Adrenal gland (tissue), 19 donors: ENCODE results near the gene UBE2E3. TPM values are rescaled to one million over a fixed set of nuclear protein-coding genes. Genes with fewer than 3 reads are reported as not detected.

Source experiments
- DNase-seq, 7 donors: peaks; one replicate each; pipeline ENCODE4 v3.0.0-alpha.2; 2019 to 2020
- H3K27ac ChIP-seq, 5 donors: fragments of 200-600 bp; sonication (generic) in 4 of 5; 1 replicate in 3 of 5; 2 replicates in 2 of 5; pipeline versions ENCODE4 v1.5.1 to v1.8.0; 2016 to 2020; ENCODE audit warnings: mild to moderate bottlenecking in 1 of 5
- H3K27me3 ChIP-seq: fragments of 200-600 bp; 2 replicates; pipeline ENCODE4 v1.8.0; 2021
- H3K36me3 ChIP-seq, 2 donors: fragments of 200-600 bp; replicated peaks in 1 of 2; 1 replicate in 1 of 2; 2 replicates in 1 of 2; pipeline versions ENCODE4 v1.5.1 to v1.8.0; 2018 to 2022
- H3K4me1 ChIP-seq, 2 donors: fragments of 200-600 bp; replicated peaks in 1 of 2; 1 replicate in 1 of 2; 2 replicates in 1 of 2; pipeline versions ENCODE4 v1.5.1 to v1.8.0; 2018 to 2021
- H3K4me3 ChIP-seq, 4 donors: fragments of 200-600 bp; sonication (generic) in 3 of 4; one replicate each; pipeline ENCODE4 v1.5.1; 2016 to 2018
- H3K9me3 ChIP-seq, 3 donors: fragments of 200-600 bp; sonication (generic) in 1 of 3; replicated peaks in 1 of 3; 1 replicate in 2 of 3; 2 replicates in 1 of 3; pipeline versions ENCODE4 v1.5.1 to v1.8.0; 2016 to 2021
- CTCF ChIP-seq, 6 experiments: fragments of 450-650 bp in 4 of 6; fragments of 200-600 bp in 2 of 6; sonication (generic) in 1 of 6; IDR thresholded peaks; 1 replicate in 5 of 6; 2 replicates in 1 of 6; pipeline versions ENCODE4 v1.5.1 to v1.8.0; 2016 to 2021; ENCODE audit warnings: antibody characterized with exemption in 6 of 6, mild to moderate bottlenecking in 2 of 6, moderate library complexity in 1 of 6
- POLR2A ChIP-seq, 2 donors: fragments of 450-650 bp; IDR thresholded peaks; one replicate each; pipeline ENCODE4 v1.6.1; 2017; ENCODE audit warnings: antibody characterized with exemption in 2 of 2, mild to moderate bottlenecking in 2 of 2, moderate library complexity in 1 of 2
- WGBS, 4 donors: extraction: QIAGEN DNeasy Blood & Tissue Kit in 2 of 4; methylation state at CpG; one replicate each; pipeline versions ENCODE4 v1.1.5 to v1.1.7; 2013 to 2017; 5-methylcytosine and 5-hydroxymethylcytosine counted together
- intact Hi-C, 2 donors: fragments of 100-400 bp; cut with DNase I; formaldehyde crosslinking; loops; one replicate each; pipeline versions ENCODE4 v1.14.1 to v1.15.0; 2022 to 2023
- long read RNA-seq, 10 donors: library from polyadenylated mRNA in 3 of 10; unstranded in 2 of 10; stranded (forward) in 1 of 10; transcript quantifications; one replicate each; pipeline ENCODE4 v2.0.0 and lab custom pipeline, GENCODE V29; 2021 to 2026
- polyA plus RNA-seq, 3 donors: library from polyadenylated mRNA; stranded (reverse); fragments of 200-250 nt in 2 of 3; fragments of 350-450 nt in 1 of 3; fragmentation: Illumina TruSeq in 1 of 3; extraction: RNeasy Lipid Tissue Mini Kit (QIAGEN cat#74804) in 1 of 3; gene quantifications; one replicate each; pipeline ENCODE4 v1.2.3, GENCODE V29; 2013 to 2014
- total RNA-seq, 9 donors: library from RNA; depleted of rRNA in 4 of 9; stranded (reverse); fragments of >200 nt in 4 of 9; fragments of 120-200 nt in 1 of 9; fragmentation: NEBNext Ultra II Directional in 1 of 9; extraction: Animal tissue kit (Norgen Biotek cat#: 25700) in 1 of 9; gene quantifications; one replicate each; pipeline versions ENCODE4 v1.1.0 to v1.2.4, GENCODE V29; 2013 to 2023
- donor health status: healthy with polysubstance abuse.
- donor health status: Bipolar disorder and iron deficiency.
- donor health status: DM: yes; HTN: yes; CAD: no.
- donor health status: DM: no; HTN: no; CAD: no.
- donor health status: DM: no; HTN: no; CAD: no.
- donor health status: DM: yes; HTN: yes; CAD: no.

UBE2E3 gene
- total RNA-seq (10 to 100 TPM; 30.8 to 87.1 (median 51.0) TPM), polyA plus RNA-seq (10 to 100 TPM; 31.4 to 84.8 (median 35.4) TPM)
- long read RNA-seq, donor 1, transcript UBE2E3-202 (6 exons, 1,570 nt) = major isoform, 14 of 29 reads
- long read RNA-seq, donor 1, partial matches to known transcripts = 13 of 29 reads
- long read RNA-seq, donor 1, other reads (novel, unspliced or antisense) = 0 of 29 reads
- long read RNA-seq, donor 2, transcript UBE2E3-202 (6 exons, 1,570 nt) = major isoform, 10 of 28 reads
- long read RNA-seq, donor 2, partial matches to known transcripts = 16 of 28 reads
- long read RNA-seq, donor 2, other reads (novel, unspliced or antisense) = 0 of 28 reads
- long read RNA-seq, donor 3, transcript UBE2E3-202 (6 exons, 1,570 nt) = major isoform, 17 of 26 reads
- long read RNA-seq, donor 3, partial matches to known transcripts = 9 of 26 reads
- long read RNA-seq, donor 3, other reads (novel, unspliced or antisense) = 0 of 26 reads
- long read RNA-seq, donor 4, transcript UBE2E3-202 (6 exons, 1,570 nt) = major isoform, 14 of 22 reads
- long read RNA-seq, donor 4, partial matches to known transcripts = 4 of 22 reads
- long read RNA-seq, donor 4, other reads (novel, unspliced or antisense) = 1 of 22 reads
- long read RNA-seq, donor 5, transcript UBE2E3-202 (6 exons, 1,570 nt) = major isoform, 77 of 88 reads
- long read RNA-seq, donor 5, partial matches to known transcripts = 2 of 88 reads
- long read RNA-seq, donor 5, other reads (novel, unspliced or antisense) = 8 of 88 reads
- long read RNA-seq, donor 6, partial matches to known transcripts = 0 of 4 reads
- long read RNA-seq, donor 6, other reads (novel, unspliced or antisense) = 1 of 4 reads
- long read RNA-seq, donor 7, transcript UBE2E3-202 (6 exons, 1,570 nt) = major isoform, 11 of 12 reads
- long read RNA-seq, donor 7, partial matches to known transcripts = 0 of 12 reads
- long read RNA-seq, donor 7, other reads (novel, unspliced or antisense) = 0 of 12 reads
- long read RNA-seq, donor 8, transcript UBE2E3-202 (6 exons, 1,570 nt) = major isoform, 29 of 46 reads
- long read RNA-seq, donor 8, partial matches to known transcripts = 14 of 46 reads
- long read RNA-seq, donor 8, other reads (novel, unspliced or antisense) = 0 of 46 reads
- long read RNA-seq, donor 9, transcript UBE2E3-202 (6 exons, 1,570 nt) = major isoform, 14 of 29 reads
- long read RNA-seq, donor 9, partial matches to known transcripts = 14 of 29 reads
- long read RNA-seq, donor 9, other reads (novel, unspliced or antisense) = 0 of 29 reads
- long read RNA-seq, donor 10, transcript UBE2E3-202 (6 exons, 1,570 nt) = major isoform, 13 of 19 reads
- long read RNA-seq, donor 10, partial matches to known transcripts = 5 of 19 reads
- long read RNA-seq, donor 10, other reads (novel, unspliced or antisense) = 0 of 19 reads

- TF ChIP-seq POLR2A (IDR thresholded peaks at IDR 0.05) (peak; percentile 56 to 77), CTCF (IDR thresholded peaks at IDR 0.05) (peak in 5 of 6 experiments; percentile 34 to 79 (median 59))
- Histone ChIP-seq H3K27ac (peak within 1 kb of the TSS in 4 of 5 donors; percentile 72 to 92 (median 82)), H3K27me3 (no peaks in the 10 kb centered on the region), H3K9me3 (no peaks in the 10 kb centered on the region), H3K4me1 (peaks cover 14 to 35% of the 10 kb centered on the region in 2 donors), H3K36me3 (no peaks in the 10 kb centered on the region), H3K4me3 (peak within 1 kb of the TSS in 2 of 4 donors; percentile 54 to 66)
- intact Hi-C loops = no loop called here
- peak; percentile 82 to 89 (median 86) for DNase-seq
- 0 to 3% (median 1%) methylated on average over 13 to 101 of the region's 106 CpGs for WGBS, 4 donors
Measured at GRCh38 chr2:180980106-180980942, at the start of gene UBE2E3. Gene UBE2E3 (plus strand): TSS chr2:180980605. CDS start chr2:180982043, 1,438 bp downstream.

GRCh38 chr2:180931841-180932240 is 48.6 kb upstream of the UBE2E3 start:
- Histone ChIP-seq H3K27me3 (no peaks in the 10 kb centered on the region), H3K9me3 (no peaks in the 10 kb centered on the region), H3K36me3 (no peaks in the 10 kb centered on the region), H3K27ac (no peak overlapping the region), H3K4me1 (no peaks in the 10 kb centered on the region), H3K4me3 (no peak overlapping the region)
- TF ChIP-seq CTCF (IDR thresholded peaks at IDR 0.05) = no peak
- no peak for DNase-seq
- intact Hi-C loops = no loop called here

GRCh38 chr2:180933332-180933731 is 47.1 kb upstream of the UBE2E3 start:
- intact Hi-C loops = no loop called here
- H3K36me3 ChIP-seq = no peaks in the 10 kb centered on the region
- 77 to 97% (median 90%) methylated on average over 1 of the region's 1 CpG for WGBS, 4 donors
- DNase-seq = no peak
- H3K4me1 ChIP-seq = no peaks in the 10 kb centered on the region
- H3K27me3 ChIP-seq = no peaks in the 10 kb centered on the region
- TF ChIP-seq CTCF (IDR thresholded peaks at IDR 0.05) (no peak), POLR2A (IDR thresholded peaks at IDR 0.05) (no peak)
- no peak overlapping the region for H3K4me3 ChIP-seq
- H3K9me3 ChIP-seq = no peaks in the 10 kb centered on the region
- H3K27ac ChIP-seq = no peak overlapping the region
